ENCODE measurements around the gene FYN.

FYN gene

GRCh38 chr6:111614833-111615582 lies 258.2 kb downstream of the FYN start:
- DNase-seq: peak; percentile 22

- DNase-seq: no peak
Measured at GRCh38 chr6:111612379-111612778, 260.9 kb downstream of the FYN start.

- DNase-seq: no peak
Measured at GRCh38 chr6:111610548-111611172, 262.6 kb downstream of the FYN start.
